HFF-Myc (cell line): ENCODE data around the gene TNRC6C.

Experiments
- DNase-seq: peaks from one replicate; pipeline ENCODE4 v3.0.0-alpha.2; 2011; ENCODE audit warnings: low read depth; ENCODE audit errors: extremely low read depth
- H3K4me3 ChIP-seq: replicated peaks from 2 replicates; pipeline ENCODE4 v1.5.1; 2011; ENCODE audit warnings: low read depth, mild to moderate bottlenecking, control low read depth, low read length
- CTCF ChIP-seq: IDR thresholded peaks from 2 replicates; pipeline ENCODE4 v1.5.1; 2012; ENCODE audit warnings: mild to moderate bottlenecking, low read depth, low read length, control low read depth; ENCODE audit errors: missing control alignments

Gene TNRC6C

GRCh38 chr17:78020717-78021108, 62.2 kb downstream of the TNRC6C start:
- no peak for TF ChIP-seq CTCF
- H3K4me3 ChIP-seq, result no peak overlapping the region
- DNase-seq, result no peak

- no peak overlapping the region for H3K4me3 ChIP-seq
- DNase-seq, result no peak
Measured at GRCh38 chr17:78022425-78022824, 63.9 kb downstream of the TNRC6C start.

GRCh38 chr17:78023042-78023441, 64.5 kb downstream of the TNRC6C start:
- DNase-seq, result no peak
- no peak overlapping the region for H3K4me3 ChIP-seq
- TF ChIP-seq CTCF, result no peak

More at GRCh38 chr17:78022425-78022824, 63.9 kb downstream of the TNRC6C start:
- no peak for TF ChIP-seq CTCF

- no peak for DNase-seq
- no peak overlapping the region for H3K4me3 ChIP-seq
- no peak for TF ChIP-seq CTCF
Measured at GRCh38 chr17:78026381-78026780, 67.9 kb downstream of the TNRC6C start.

- no peak for DNase-seq
- H3K4me3 ChIP-seq, result no peak overlapping the region
- TF ChIP-seq CTCF, result no peak
Measured at GRCh38 chr17:78027121-78027520, 68.6 kb downstream of the TNRC6C start.

DNA sequence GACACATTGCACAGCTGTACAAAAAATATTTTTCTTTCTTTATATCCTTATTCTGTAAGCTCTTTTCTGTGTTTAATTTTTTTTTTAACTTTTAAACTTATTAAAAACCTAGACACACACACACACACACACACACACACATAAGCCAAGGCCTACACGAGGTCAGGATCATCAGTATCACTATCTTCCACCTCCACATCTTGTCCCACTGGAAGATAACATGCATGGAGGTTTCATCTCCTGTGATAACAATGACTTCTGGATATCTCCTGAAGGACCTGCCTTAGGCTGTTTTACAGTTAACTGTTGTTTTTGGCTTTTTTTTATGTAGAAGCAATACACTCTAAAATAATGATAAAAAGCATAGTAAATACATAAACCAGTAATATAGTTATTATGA, 71.2 kb downstream of the TNRC6C start:
- no peak overlapping the region for H3K4me3 ChIP-seq
- no peak for TF ChIP-seq CTCF
- no peak for DNase-seq

DNA sequence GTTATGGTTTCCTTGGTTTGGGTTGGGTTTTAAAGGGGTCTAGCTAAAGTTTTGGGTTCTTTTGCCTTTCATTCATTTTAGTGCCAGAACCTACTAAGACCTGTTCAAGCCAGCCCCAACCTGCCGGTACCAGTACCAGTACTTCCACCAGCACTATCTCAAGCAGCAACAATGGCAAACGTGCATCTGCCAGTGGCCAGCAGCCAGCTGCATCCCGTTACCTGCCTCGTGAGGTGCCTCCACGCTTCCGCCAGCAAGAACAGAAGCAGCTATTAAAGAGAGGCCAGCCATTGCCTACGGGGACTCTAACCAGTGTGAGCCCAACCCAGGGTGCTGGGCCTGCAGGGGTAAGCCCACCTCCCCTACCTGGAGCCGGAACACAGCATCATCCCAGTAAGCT, 72.9 kb downstream of the TNRC6C start:
- no peak overlapping the region for H3K4me3 ChIP-seq
- TF ChIP-seq CTCF, result no peak
- DNase-seq, result no peak
